SK-N-SH treated with all-trans-retinoic acid at 6 μM for 48 hours (cell line): ENCODE measurements around the gene TLX1.

ENCODE experiments used
- ATAC-seq: fragments of 200-7000 bp; cut with Tn5 transposase; 3 replicates; pipeline ENCODE4 v1.9.1; 2020; ENCODE audit warnings: mild to moderate bottlenecking, moderate library complexity
- ARNTL ChIP-seq: fragments of 450-650 bp; formaldehyde crosslinking; IDR thresholded peaks from 2 replicates; pipeline ENCODE4 v1.5.0; 2020; ENCODE audit warnings: low read depth, mild to moderate bottlenecking, moderate library complexity, borderline replicate concordance
- BACH2 ChIP-seq: fragments of 250-450 bp; sonication (Bioruptor Pico); IDR thresholded peaks from 2 replicates; pipeline ENCODE4 v1.9.0; 2021; ENCODE audit warnings: mild to moderate bottlenecking, borderline replicate concordance
- CREB5 ChIP-seq: fragments of 250-450 bp; sonication (Bioruptor Pico); IDR thresholded peaks from 2 replicates; pipeline ENCODE4 v1.5.1; 2020; ENCODE audit warnings: low read depth, mild to moderate bottlenecking, moderate library complexity
- CSDC2 ChIP-seq: fragments of 250-450 bp; sonication (Bioruptor Pico); IDR thresholded peaks from 2 replicates; pipeline ENCODE4 v1.5.0; 2020; ENCODE audit warnings: mild to moderate bottlenecking, moderate library complexity
- CSRNP3 ChIP-seq: fragments of 250-450 bp; sonication (Bioruptor Pico); IDR thresholded peaks from 2 replicates; pipeline ENCODE4 v1.5.1; 2021; ENCODE audit warnings: mild to moderate bottlenecking, moderate library complexity
- ESRRG ChIP-seq: fragments of 250-450 bp; sonication (Bioruptor Pico); IDR thresholded peaks from 2 replicates; pipeline ENCODE4 v1.6.1; 2021; ENCODE audit warnings: mild to moderate bottlenecking
- GLIS3 ChIP-seq: fragments of 250-450 bp; sonication (Bioruptor Pico); IDR thresholded peaks from 2 replicates; pipeline ENCODE4 v1.5.0; 2020; ENCODE audit warnings: mild to moderate bottlenecking, moderate library complexity
- ISL1 ChIP-seq: fragments of 250-450 bp; sonication (Bioruptor Pico); IDR thresholded peaks from 2 replicates; pipeline ENCODE4 v2.1.2; 2022; ENCODE audit warnings: mild to moderate bottlenecking, moderate library complexity
- POU6F1 ChIP-seq: fragments of 250-450 bp; sonication (Bioruptor Pico); IDR thresholded peaks from 2 replicates; pipeline ENCODE4 v1.8.0; 2021; ENCODE audit warnings: low read depth, mild to moderate bottlenecking, moderate library complexity, borderline replicate concordance
- PPARA ChIP-seq: fragments of 250-450 bp; sonication (Bioruptor Pico); IDR thresholded peaks from 2 replicates; pipeline ENCODE4 v1.5.0; 2020; ENCODE audit warnings: mild to moderate bottlenecking, borderline replicate concordance
- RARB ChIP-seq: fragments of 250-450 bp; sonication (Bioruptor Pico); IDR thresholded peaks from 2 replicates; pipeline ENCODE4 v1.8.0; 2021; ENCODE audit warnings: mild to moderate bottlenecking, moderate library complexity
- SNAI2 ChIP-seq: fragments of 250-450 bp; sonication (Bioruptor Pico); IDR thresholded peaks from 2 replicates; pipeline ENCODE4 v1.5.0; 2020; ENCODE audit warnings: mild to moderate bottlenecking, moderate library complexity
- TCF4 ChIP-seq: fragments of 250-450 bp; sonication (Bioruptor Pico); IDR thresholded peaks from 2 replicates; pipeline ENCODE4 v1.8.0; 2021; ENCODE audit warnings: mild to moderate bottlenecking, moderate library complexity, borderline replicate concordance
- TOX ChIP-seq: fragments of 250-450 bp; sonication (Bioruptor Pico); IDR thresholded peaks from 2 replicates; pipeline ENCODE4 v1.8.0; 2021; ENCODE audit warnings: mild to moderate bottlenecking, moderate library complexity, borderline replicate concordance
- TSHZ2 ChIP-seq: fragments of 250-450 bp; sonication (Bioruptor Pico); IDR thresholded peaks from 2 replicates; pipeline ENCODE4 v1.5.0; 2020; ENCODE audit warnings: mild to moderate bottlenecking, moderate library complexity
- ZFP3 ChIP-seq: fragments of 250-450 bp; sonication (Bioruptor Pico); IDR thresholded peaks from 2 replicates; pipeline ENCODE4 v1.5.0; 2020; ENCODE audit warnings: mild to moderate bottlenecking, moderate library complexity
- ZFP30 ChIP-seq: fragments of 450-650 bp; formaldehyde crosslinking; IDR thresholded peaks from 2 replicates; pipeline ENCODE4 v1.5.0; 2022; ENCODE audit warnings: mild to moderate bottlenecking, moderate library complexity
- ZNF565 ChIP-seq: fragments of 450-650 bp; formaldehyde crosslinking; conservative IDR thresholded peaks from 2 replicates; pipeline ENCODE4 v1.5.0; 2020; ENCODE audit warnings: low read depth, mild to moderate bottlenecking, moderate library complexity
- ZNF70 ChIP-seq: fragments of 450-650 bp; formaldehyde crosslinking; IDR thresholded peaks from 2 replicates; pipeline ENCODE4 v1.5.0; 2020; ENCODE audit warnings: mild to moderate bottlenecking, moderate library complexity
- ZNF8 ChIP-seq: fragments of 450-650 bp; formaldehyde crosslinking; IDR thresholded peaks from 2 replicates; pipeline ENCODE4 v1.5.0; 2020; ENCODE audit warnings: mild to moderate bottlenecking, moderate library complexity

Gene TLX1

GRCh38 chr10:101166430-101166829, 35.3 kb downstream of the TLX1 start:
- no peak for ATAC-seq

GRCh38 chr10:101172741-101173140, 41.6 kb downstream of the TLX1 start:
- TF ChIP-seq ISL1 (CRISPR knock-in tag), result no peak
- no peak for ATAC-seq

More at GRCh38 chr10:101166430-101166829, 35.3 kb downstream of the TLX1 start:
- no peak for TF ChIP-seq BACH2 (CRISPR knock-in tag)
- no peak for TF ChIP-seq TCF4 (CRISPR knock-in tag)
- no peak for TF ChIP-seq GLIS3
- no peak for TF ChIP-seq RARB (CRISPR knock-in tag)
- TF ChIP-seq ZFP3 (CRISPR knock-in tag), result no peak
- TF ChIP-seq ZNF70 (CRISPR knock-in tag), result no peak
- TF ChIP-seq CSDC2, result no peak
- no peak for TF ChIP-seq ISL1 (CRISPR knock-in tag)
- no peak for TF ChIP-seq TOX (CRISPR knock-in tag)
- no peak for TF ChIP-seq ZFP30
- no peak for TF ChIP-seq TSHZ2 (CRISPR knock-in tag)
- TF ChIP-seq POU6F1, result no peak

- no peak for ATAC-seq
- no peak for TF ChIP-seq TOX (CRISPR knock-in tag)
- TF ChIP-seq ZFP3 (CRISPR knock-in tag), result no peak
- no peak for TF ChIP-seq ZNF565
These were observed 43.2 kb downstream of the TLX1 start for GRCh38 chr10:101174319-101174718.

- TF ChIP-seq TOX (CRISPR knock-in tag) (no peak), ZNF8 (CRISPR knock-in tag) (no peak), TCF4 (CRISPR knock-in tag) (no peak), CSRNP3 (CRISPR knock-in tag) (no peak), ESRRG (CRISPR knock-in tag) (no peak), CREB5 (no peak), ZFP3 (CRISPR knock-in tag) (no peak), RARB (CRISPR knock-in tag) (no peak), GLIS3 (no peak)
- no peak for ATAC-seq
These were observed 45.5 kb downstream of the TLX1 start for GRCh38 chr10:101176577-101176976.

- ATAC-seq, result no peak
These were observed 51.8 kb downstream of the TLX1 start for GRCh38 chr10:101182936-101183335.

More at GRCh38 chr10:101182936-101183335, 51.8 kb downstream of the TLX1 start:
- TF ChIP-seq ESRRG (CRISPR knock-in tag) (no peak), ZFP3 (CRISPR knock-in tag) (no peak), SNAI2 (no peak), PPARA (CRISPR knock-in tag) (no peak), CSDC2 (no peak), GLIS3 (no peak), POU6F1 (no peak), ZNF8 (CRISPR knock-in tag) (no peak), RARB (CRISPR knock-in tag) (no peak), ISL1 (CRISPR knock-in tag) (no peak), ZNF70 (CRISPR knock-in tag) (no peak), TCF4 (CRISPR knock-in tag) (no peak), TSHZ2 (CRISPR knock-in tag) (no peak), CSRNP3 (CRISPR knock-in tag) (no peak), ARNTL (CRISPR knock-in tag) (no peak)
